HepG2 (cell line): Measurements from ENCODE around the gene ZNF334. TPM values are rescaled to one million over a fixed set of nuclear protein-coding genes. Genes with fewer than 3 reads are reported as not detected.

Experiments used
- CBX1 ChIP-seq: IDR thresholded peaks from one replicate; pipeline ENCODE4 v1.6.1; 2016; ENCODE audit warnings: antibody characterized with exemption, low read depth
- CCDC6 ChIP-seq: sonication (generic); formaldehyde crosslinking; IDR thresholded peaks from 2 replicates; pipeline ENCODE4 v1.8.1; 2022; ENCODE audit warnings: mild to moderate bottlenecking, missing genetic modification reagents, moderate library complexity
- CEBPG ChIP-seq: IDR thresholded peaks from 2 replicates; pipeline ENCODE4 v1.6.1; 2016
- ERF ChIP-seq: IDR thresholded peaks from 2 replicates; pipeline ENCODE4 v1.6.1; 2018; ENCODE audit warnings: missing biosample characterization, missing genetic modification reagents
- FIP1L1 ChIP-seq: fragments of 200-400 bp; formaldehyde crosslinking; IDR thresholded peaks from 2 replicates; pipeline ENCODE4 v1.6.1; 2018; ENCODE audit warnings: low read depth, mild to moderate bottlenecking, low read length, moderate library complexity, borderline replicate concordance; ENCODE audit not compliant: insufficient read depth
- HMG20A ChIP-seq: IDR thresholded peaks from 2 replicates; pipeline ENCODE4 v1.6.1; 2016; ENCODE audit warnings: borderline replicate concordance
- ISX ChIP-seq: sonication (generic); formaldehyde crosslinking; conservative IDR thresholded peaks from 2 replicates; pipeline ENCODE4 v1.5.0; 2020; ENCODE audit warnings: missing genetic modification reagents
- KDM5B ChIP-seq: sonication (generic); formaldehyde crosslinking; IDR thresholded peaks from 2 replicates; pipeline ENCODE4 v1.4.0; 2020; ENCODE audit warnings: missing genetic modification reagents, mild to moderate bottlenecking, borderline replicate concordance
- KLF16 ChIP-seq, 2 experiments: sonication (generic) in 1 of 2; formaldehyde crosslinking in 1 of 2; IDR thresholded peaks; 2 replicates each; pipeline versions ENCODE4 v1.6.1 to v1.8.0; 2016 to 2023; ENCODE audit warnings: missing genetic modification reagents in 2 of 2, missing compliant biosample characterization in 1 of 2
- KMT2A ChIP-seq: sonication (generic); formaldehyde crosslinking; IDR thresholded peaks from 2 replicates; pipeline ENCODE4 v1.4.0; 2020; ENCODE audit warnings: missing genetic modification reagents
- MYC ChIP-seq: sonication (generic); formaldehyde crosslinking; IDR thresholded peaks from 2 replicates; pipeline ENCODE4 v1.9.0; 2021; ENCODE audit warnings: missing genetic modification reagents, borderline replicate concordance
- POLR2G ChIP-seq: fragments of 200-400 bp; formaldehyde crosslinking; IDR thresholded peaks from 2 replicates; pipeline ENCODE4 v1.6.1; 2018; ENCODE audit warnings: mild to moderate bottlenecking, low read depth, low read length, moderate library complexity
- RBAK ChIP-seq: sonication (generic); formaldehyde crosslinking; IDR thresholded peaks from 2 replicates; pipeline ENCODE4 v1.5.1; 2020; ENCODE audit warnings: mild to moderate bottlenecking, missing genetic modification reagents
- RFX3 ChIP-seq: IDR thresholded peaks from 2 replicates; pipeline ENCODE4 v1.6.1; 2016; ENCODE audit warnings: missing biosample characterization, missing genetic modification reagents
- SMAD3 ChIP-seq: sonication (generic); formaldehyde crosslinking; IDR thresholded peaks from 2 replicates; pipeline ENCODE4 v1.4.0; 2020; ENCODE audit warnings: missing genetic modification reagents
- SP2 ChIP-seq: sonication (generic); formaldehyde crosslinking; IDR thresholded peaks from 2 replicates; pipeline ENCODE4 v1.5.1; 2020; ENCODE audit warnings: mild to moderate bottlenecking, missing genetic modification reagents
- TOPORS ChIP-seq: sonication (generic); formaldehyde crosslinking; IDR thresholded peaks from 2 replicates; pipeline ENCODE4 v1.8.0; 2023; ENCODE audit warnings: mild to moderate bottlenecking, missing genetic modification reagents
- XRCC5 ChIP-seq: fragments of 200-400 bp; formaldehyde crosslinking; optimal IDR thresholded peaks from 2 replicates; pipeline ENCODE3; 2017; ENCODE audit warnings: mild to moderate bottlenecking, low read length
- ZNF598 ChIP-seq: sonication (generic); formaldehyde crosslinking; IDR thresholded peaks from 2 replicates; pipeline ENCODE4 v1.5.1; 2020; ENCODE audit warnings: mild to moderate bottlenecking, missing genetic modification reagents, borderline replicate concordance
- ZNF615 ChIP-seq: sonication (generic); formaldehyde crosslinking; IDR thresholded peaks from 2 replicates; pipeline ENCODE4 v1.5.0; 2020; ENCODE audit warnings: mild to moderate bottlenecking, missing genetic modification reagents, borderline replicate concordance
- ZNF773 ChIP-seq: sonication (generic); formaldehyde crosslinking; IDR thresholded peaks from 2 replicates; pipeline ENCODE4 v1.4.0; 2020; ENCODE audit warnings: missing genetic modification reagents, borderline replicate concordance
- polyA plus RNA-seq, 8 experiments: library from polyadenylated mRNA; depleted of rRNA in 3 of 8; stranded (reverse) in 7 of 8; unstranded in 1 of 8; fragments of >200 nt; fragmentation: Illumina TruSeq in 4 of 8; extraction: Trizol in 4 of 8; gene quantifications; 2 replicates each; pipeline versions ENCODE4 v1.2.1 to v1.2.3, GENCODE V29; 2011 to 2016; ENCODE audit warnings: low read depth in 4 of 8, missing spikeins in 1 of 8, mixed read lengths in 1 of 8; ENCODE audit not compliant: insufficient read depth in 1 of 8
- total RNA-seq, 5 experiments: library from RNA; depleted of rRNA; stranded (reverse); fragments of >200 nt; fragmentation: Illumina TruSeq; extraction: Trizol; gene quantifications; 2 replicates each; pipeline ENCODE4 v1.2.3, GENCODE V29; 2016; ENCODE audit warnings: low read depth in 1 of 5
- TF ChIP-seq, protein P1 (sequence below): sonication (generic); formaldehyde crosslinking; IDR thresholded peaks from 2 replicates; pipeline ENCODE4 v1.9.0; 2022; ENCODE audit warnings: low read depth, missing genetic modification reagents
- TF ChIP-seq, protein P2 (sequence below): sonication (generic); formaldehyde crosslinking; IDR thresholded peaks from 2 replicates; pipeline ENCODE4 v1.8.0; 2022; ENCODE audit warnings: mild to moderate bottlenecking, missing genetic modification reagents, moderate library complexity
- TF ChIP-seq, protein P3 (sequence below): sonication (generic); formaldehyde crosslinking; IDR thresholded peaks from 2 replicates; pipeline ENCODE4 v1.5.0; 2020; ENCODE audit warnings: mild to moderate bottlenecking, missing genetic modification reagents, borderline replicate concordance

Gene ZNF334
- total and polyA plus RNA-seq, 2 of the 13 experiments (the other 11 are each of a cell fraction or from before 2014, with no cell fraction given), result 4.8 to 7.8 TPM

DNA sequence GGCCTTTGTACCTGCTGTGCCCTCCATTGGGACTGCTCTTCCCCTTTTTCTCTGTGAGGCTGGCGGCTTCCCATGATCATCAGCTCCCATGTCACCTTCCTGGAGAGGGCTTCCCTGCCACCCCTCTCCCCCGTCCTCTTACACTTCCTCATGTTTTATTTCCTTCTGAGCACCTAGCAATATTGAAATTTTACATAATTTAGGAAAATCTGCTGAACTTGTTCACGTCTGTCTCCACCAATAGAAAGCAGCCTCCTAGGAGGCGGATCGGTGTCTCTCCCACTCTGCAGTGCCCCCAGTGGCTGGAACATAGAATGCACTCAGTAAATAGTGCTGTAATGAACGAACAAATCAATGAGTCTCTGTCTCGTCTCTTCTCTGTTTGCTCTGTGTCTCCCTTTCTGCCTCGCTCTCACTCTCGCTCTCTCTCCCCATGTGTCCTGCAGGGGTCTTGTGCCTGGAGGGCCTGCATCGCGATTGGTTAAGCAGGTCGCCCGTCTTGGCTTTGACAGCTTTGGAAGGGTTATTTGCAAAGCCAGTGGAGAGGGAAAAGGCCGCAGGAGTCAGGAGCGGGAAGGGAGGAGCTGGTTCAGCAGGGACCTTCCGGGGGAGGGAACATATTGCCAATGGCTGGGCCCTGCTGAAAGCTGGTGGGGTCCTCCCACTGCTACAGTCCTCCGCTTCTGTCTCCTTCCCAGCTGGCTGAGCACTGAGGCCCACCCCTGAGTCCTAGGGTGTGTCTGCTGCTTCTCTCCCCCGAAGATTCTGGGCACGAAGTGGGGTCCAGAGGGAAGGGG lies 49.2 kb upstream of the ZNF334 start (continued):
- TF ChIP-seq, protein P1, sequence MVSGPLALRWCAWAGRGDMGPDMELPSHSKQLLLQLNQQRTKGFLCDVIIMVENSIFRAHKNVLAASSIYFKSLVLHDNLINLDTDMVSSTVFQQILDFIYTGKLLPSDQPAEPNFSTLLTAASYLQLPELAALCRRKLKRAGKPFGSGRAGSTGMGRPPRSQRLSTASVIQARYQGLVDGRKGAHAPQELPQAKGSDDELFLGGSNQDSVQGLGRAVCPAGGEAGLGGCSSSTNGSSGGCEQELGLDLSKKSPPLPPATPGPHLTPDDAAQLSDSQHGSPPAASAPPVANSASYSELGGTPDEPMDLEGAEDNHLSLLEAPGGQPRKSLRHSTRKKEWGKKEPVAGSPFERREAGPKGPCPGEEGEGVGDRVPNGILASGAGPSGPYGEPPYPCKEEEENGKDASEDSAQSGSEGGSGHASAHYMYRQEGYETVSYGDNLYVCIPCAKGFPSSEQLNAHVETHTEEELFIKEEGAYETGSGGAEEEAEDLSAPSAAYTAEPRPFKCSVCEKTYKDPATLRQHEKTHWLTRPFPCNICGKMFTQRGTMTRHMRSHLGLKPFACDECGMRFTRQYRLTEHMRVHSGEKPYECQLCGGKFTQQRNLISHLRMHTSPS (CRISPR knock-in tag), result 0 out of 2 replicates have a peak, but pooled peaks have one; percentile 16
- TF ChIP-seq SMAD3 (CRISPR knock-in tag) (peak; percentile 61; the same call in 1 of the 2 replicates), KMT2A (CRISPR knock-in tag) (0 out of 2 replicates have a peak, but pooled peaks have one; percentile 35), ERF (CRISPR knock-in tag) (peak; percentile 53), FIP1L1 (0 out of 2 replicates have a peak, but pooled peaks have one; percentile 7), MYC (no peak; the same call in 1 of the 2 replicates), CEBPG (CRISPR knock-in tag) (peak; percentile 52), POLR2G (peak; percentile 51; the same call in 1 of the 2 replicates), CBX1 (peak; percentile 22), ZNF598 (CRISPR knock-in tag) (peak; percentile 20), RBAK (CRISPR knock-in tag) (no peak), XRCC5 (peak; percentile 98), CCDC6 (CRISPR knock-in tag) (peak; percentile 43; the same call in 1 of the 2 replicates), TOPORS (CRISPR knock-in tag) (no peak), KLF16 (CRISPR knock-in tag; IDR thresholded peaks at IDR 0.05) (0 out of 4 replicates have a peak, but pooled peaks of 1 of the 2 experiments have one; percentile 45), SP2 (peak; percentile 72), RFX3 (CRISPR knock-in tag) (no peak), ISX (CRISPR knock-in tag) (no peak), ZNF615 (CRISPR knock-in tag) (peak; percentile 70; the same call in 1 of the 2 replicates), ZNF773 (CRISPR knock-in tag) (0 out of 2 replicates have a peak, but pooled peaks have one; percentile 63), HMG20A (no peak), KDM5B (CRISPR knock-in tag) (peak; percentile 69)
- TF ChIP-seq, protein P2, sequence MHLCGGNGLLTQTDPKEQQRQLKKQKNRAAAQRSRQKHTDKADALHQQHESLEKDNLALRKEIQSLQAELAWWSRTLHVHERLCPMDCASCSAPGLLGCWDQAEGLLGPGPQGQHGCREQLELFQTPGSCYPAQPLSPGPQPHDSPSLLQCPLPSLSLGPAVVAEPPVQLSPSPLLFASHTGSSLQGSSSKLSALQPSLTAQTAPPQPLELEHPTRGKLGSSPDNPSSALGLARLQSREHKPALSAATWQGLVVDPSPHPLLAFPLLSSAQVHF, result 0 out of 2 replicates have a peak, but pooled peaks have one; percentile 28
- TF ChIP-seq, protein P3, sequence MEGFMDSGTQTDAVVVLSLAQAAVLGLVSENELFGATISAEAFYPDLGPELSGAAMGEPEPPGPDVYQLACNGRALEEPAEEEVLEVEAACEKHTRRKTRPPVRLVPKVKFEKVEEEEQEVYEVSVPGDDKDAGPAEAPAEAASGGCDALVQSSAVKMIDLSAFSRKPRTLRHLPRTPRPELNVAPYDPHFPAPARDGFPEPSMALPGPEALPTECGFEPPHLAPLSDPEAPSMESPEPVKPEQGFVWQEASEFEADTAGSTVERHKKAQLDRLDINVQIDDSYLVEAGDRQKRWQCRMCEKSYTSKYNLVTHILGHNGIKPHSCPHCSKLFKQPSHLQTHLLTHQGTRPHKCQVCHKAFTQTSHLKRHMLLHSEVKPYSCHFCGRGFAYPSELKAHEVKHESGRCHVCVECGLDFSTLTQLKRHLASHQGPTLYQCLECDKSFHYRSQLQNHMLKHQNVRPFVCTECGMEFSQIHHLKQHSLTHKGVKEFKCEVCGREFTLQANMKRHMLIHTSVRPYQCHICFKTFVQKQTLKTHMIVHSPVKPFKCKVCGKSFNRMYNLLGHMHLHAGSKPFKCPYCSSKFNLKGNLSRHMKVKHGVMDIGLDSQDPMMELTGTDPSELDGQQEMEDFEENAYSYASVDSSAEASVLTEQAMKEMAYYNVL (CRISPR knock-in tag), result peak; percentile 58; the same call in 1 of the 2 replicates
